GM23248 (cell line): Measurements from ENCODE around the gene UNC5A.

Source experiments
- EZH2 ChIP-seq: fragments of 200-600 bp; sonication (generic); IDR thresholded peaks from 2 replicates; pipeline ENCODE4 v1.6.1; 2018; ENCODE audit warnings: antibody characterized with exemption, mild to moderate bottlenecking; ENCODE audit not compliant: insufficient read depth, poor library complexity, severe bottlenecking
- EZH2phosphoT487 ChIP-seq: fragments of 200-600 bp; sonication (generic); IDR thresholded peaks from 2 replicates; pipeline ENCODE4 v1.6.1; 2018; ENCODE audit warnings: antibody characterized with exemption, moderate library complexity, mild to moderate bottlenecking, low read depth; ENCODE audit not compliant: insufficient read depth

GRCh38 chr5:176863765-176864098, 53.4 kb downstream of the UNC5A start:
- TF ChIP-seq EZH2 (no peak), EZH2phosphoT487 (no peak)
